GM19328 (cell line): ENCODE measurements around the gene ALDH7A1.
A peak's percentile ranks its signal among the peaks of the same experiment; 100 is the strongest.
"Not testable (repeated sequence)": the region's sequence is repeated elsewhere in the genome, so short reads cannot be mapped to it uniquely, and the experiment has no call there.

Experiments
- ATAC-seq: cut with Tn5 transposase; IDR thresholded peaks from one replicate; pipeline ENCODE4 v1.9.1; 2021; ENCODE audit warnings: mild to moderate bottlenecking, moderate library complexity; ENCODE audit not compliant: unreplicated experiment

Gene ALDH7A1

GRCh38 chr5:126594748-126595485, at the start of gene ALDH7A1:
ALDH7A1 (minus strand) TSS chr5:126595219; CDS start chr5:126595198, 21 bp downstream.
- peak; percentile 89 for ATAC-seq

DNA sequence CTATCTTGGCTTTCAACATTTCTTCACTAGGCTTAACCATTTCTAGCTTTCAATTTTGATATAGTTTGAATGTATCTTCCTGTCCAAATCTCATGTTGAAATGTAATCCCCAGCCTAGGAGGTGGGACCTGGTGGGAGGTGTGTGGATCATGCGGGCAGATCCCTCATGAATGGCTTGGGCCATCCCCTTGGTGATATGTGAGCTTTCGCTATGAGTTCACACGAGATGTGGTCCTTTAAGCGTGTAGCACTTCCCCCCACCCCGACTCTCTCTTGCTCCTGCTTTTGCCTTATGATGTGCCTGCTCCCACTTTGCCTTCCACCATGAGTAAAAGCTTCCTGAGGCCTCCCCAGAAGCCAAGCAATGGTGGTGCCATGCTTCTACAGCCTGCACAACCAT, 46.4 kb upstream of the ALDH7A1 start:
- peak; percentile 47 for ATAC-seq

GRCh38 chr5:126640866-126641265, 45.8 kb upstream of the ALDH7A1 start:
- ATAC-seq: peak; percentile 24

DNA sequence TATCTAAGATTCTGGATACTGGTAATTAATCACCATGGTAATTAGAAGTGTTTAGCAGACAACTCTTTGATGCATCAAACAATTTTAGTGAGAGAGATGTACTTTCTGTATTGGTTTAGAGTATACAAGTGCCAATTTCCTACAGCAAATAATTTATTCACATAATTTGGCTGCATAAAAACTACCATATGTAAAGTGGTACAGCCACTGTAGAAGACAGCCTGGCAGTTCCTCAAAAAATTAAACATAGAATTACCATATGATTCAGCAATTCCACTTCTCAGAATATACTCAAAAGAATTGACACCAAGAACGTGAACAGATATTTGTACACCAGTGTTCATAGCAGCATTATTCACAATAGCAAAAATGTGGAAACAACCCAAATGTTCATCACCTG, 41.9 kb upstream of the ALDH7A1 start:
- no peak for ATAC-seq

- no peak for ATAC-seq
Observed at GRCh38 chr5:126635585-126635984, 40.6 kb upstream of the ALDH7A1 start.

- ATAC-seq: no peak
Observed at GRCh38 chr5:126633552-126633951, 38.5 kb upstream of the ALDH7A1 start.

GRCh38 chr5:126631920-126632319, 36.9 kb upstream of the ALDH7A1 start:
- no peak for ATAC-seq

- no peak for ATAC-seq
Observed at GRCh38 chr5:126628102-126628501, 33.1 kb upstream of the ALDH7A1 start.

DNA sequence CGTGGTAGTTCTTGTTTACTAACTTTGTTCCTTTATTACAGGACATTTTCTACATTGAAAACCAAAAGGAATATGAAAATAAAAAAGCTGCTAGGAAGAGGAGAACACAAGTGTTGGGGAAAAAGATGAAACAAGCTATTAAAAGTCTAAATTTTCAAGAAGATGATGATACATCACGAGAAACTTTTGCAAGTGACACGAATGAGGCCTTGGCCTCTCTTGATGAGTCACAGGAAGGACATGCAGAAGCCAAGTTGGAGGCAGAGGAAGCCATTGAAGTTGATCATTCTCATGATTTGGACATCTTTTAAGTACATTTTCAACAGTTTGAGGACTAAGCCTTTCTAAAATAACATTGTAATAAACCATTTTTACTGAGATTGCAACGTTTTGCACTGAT, 29.5 kb upstream of the ALDH7A1 start:
- no peak for ATAC-seq

- no peak for ATAC-seq
Observed at GRCh38 chr5:126619781-126620180, 24.8 kb upstream of the ALDH7A1 start.

- ATAC-seq: not testable (repeated sequence)
Observed at GRCh38 chr5:126617603-126618002, 22.6 kb upstream of the ALDH7A1 start.

- peak; percentile 91 for ATAC-seq
Observed at GRCh38 chr5:126615286-126615685, 20.3 kb upstream of the ALDH7A1 start.

- ATAC-seq: no peak
Observed at GRCh38 chr5:126613941-126614592, 19.0 kb upstream of the ALDH7A1 start.

DNA sequence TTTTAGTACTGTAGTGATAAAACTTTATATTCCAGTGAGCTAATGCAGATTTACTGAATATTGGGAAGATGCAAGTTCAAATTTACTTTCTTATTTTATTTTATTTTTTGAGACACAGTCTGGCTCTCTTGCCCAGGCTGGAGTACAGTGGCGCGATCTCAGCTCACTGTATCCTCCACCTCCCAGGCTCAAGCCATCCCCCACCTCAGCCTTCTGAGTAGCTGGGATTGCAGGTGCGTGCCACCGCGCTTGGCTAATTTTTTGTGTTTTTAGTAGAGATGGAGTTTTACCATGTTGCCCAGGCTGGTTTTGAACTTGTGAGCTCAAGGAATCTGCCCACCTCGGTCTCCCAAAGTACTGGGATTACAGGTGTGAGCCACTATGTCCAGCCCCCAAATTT, 15.6 kb upstream of the ALDH7A1 start:
- no peak for ATAC-seq

DNA sequence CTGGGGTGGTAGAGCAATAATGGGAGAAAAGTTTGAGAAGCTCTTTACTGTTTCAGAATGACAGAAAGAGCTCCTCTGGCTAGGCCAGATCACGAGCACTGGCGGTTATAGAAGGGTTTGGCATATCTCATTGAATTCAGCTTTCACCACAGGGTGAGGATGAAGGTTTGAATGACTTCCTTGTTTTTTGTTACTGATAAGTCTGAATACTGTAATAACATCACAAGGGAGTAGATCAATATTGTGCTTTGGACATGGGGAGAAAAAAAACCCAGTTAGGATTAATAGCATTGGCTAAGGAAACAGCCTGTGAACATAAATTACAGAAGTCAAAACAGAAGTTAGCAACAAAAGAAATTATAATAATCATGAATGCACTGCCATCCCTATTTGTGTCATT, 15.1 kb upstream of the ALDH7A1 start:
- ATAC-seq: no peak

DNA sequence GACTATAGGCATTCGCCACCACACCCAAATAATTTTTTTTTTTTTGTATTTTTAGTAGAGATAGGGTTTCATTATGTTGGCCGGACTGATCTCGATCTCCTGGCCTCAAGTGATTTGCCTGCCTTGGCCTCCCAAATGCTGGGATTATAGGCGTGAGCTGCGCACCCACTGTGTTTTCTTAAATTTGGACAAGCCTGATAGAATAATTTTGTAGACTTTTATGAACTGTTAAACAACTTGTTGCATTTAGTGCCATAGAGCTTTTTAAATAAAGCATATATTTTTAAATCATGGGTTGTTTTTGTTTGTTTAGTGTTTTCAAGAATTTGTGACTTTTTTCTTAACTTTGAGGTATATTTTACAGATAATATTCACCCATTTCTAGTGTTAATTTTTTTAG, 10.5 kb upstream of the ALDH7A1 start:
- ATAC-seq: no peak

GRCh38 chr5:126603402-126603991, 8.5 kb upstream of the ALDH7A1 start:
- no peak for ATAC-seq

DNA sequence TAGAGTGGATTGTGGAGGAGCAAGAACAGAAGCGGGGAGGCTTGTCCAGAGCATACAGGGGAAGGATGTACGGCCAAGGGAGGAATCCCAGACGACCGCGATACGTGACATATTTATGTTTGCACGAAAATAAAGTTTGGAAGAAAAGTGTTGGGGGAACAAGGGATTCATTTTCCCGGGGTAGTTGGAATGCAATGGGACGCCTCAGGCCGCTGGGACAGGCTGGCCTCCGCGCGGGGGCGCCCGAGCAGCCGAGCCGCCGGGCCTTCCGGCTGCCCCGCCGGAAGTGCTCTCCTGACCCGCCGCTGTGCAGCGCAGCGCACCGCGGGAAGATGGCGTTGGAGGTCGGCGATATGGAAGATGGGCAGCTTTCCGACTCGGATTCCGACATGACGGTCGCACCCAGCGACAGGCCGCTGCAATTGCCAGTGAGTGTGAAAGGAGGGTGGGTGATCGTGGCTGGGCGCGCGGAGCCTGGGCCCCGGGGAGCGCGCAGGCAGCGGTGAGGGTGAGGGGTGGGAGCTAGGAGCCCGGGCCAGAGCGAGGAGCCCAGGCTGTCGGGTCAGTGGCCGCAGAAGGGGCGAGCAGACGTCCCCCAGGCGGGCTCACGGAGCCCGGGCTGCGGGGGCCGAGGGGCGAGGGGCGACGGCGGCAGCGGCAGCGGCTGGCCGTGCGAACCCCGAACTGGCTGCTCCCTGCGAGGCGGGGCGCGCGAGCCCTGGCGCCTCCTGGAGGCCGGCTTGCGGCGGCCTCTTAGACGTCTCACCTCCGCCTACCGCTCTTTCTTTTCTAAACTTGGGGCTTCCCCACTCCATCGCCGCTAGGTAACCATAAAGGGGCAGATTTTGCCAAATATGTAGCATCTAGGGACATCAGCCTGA, 5.9 kb upstream of the ALDH7A1 start, which contains the start of gene PHAX:
Gene PHAX (plus strand): TSS at position 317 of the 881 bp plus-strand sequence. CDS start 16 bp downstream, at position 333.
- peak; percentile 96 for ATAC-seq

GRCh38 chr5:126599971-126600630, 5.1 kb upstream of the ALDH7A1 start:
- not testable (repeated sequence) for ATAC-seq

GRCh38 chr5:126599499-126599898, 4.5 kb upstream of the ALDH7A1 start:
- ATAC-seq: no peak
